Heart right ventricle (tissue), 16 donors: ENCODE data around the gene ZNF735. TPM values are rescaled to one million over a fixed set of nuclear protein-coding genes. Genes with fewer than 3 reads are reported as not detected.
"Not testable (repeated sequence)": the region's sequence is repeated elsewhere in the genome, so short reads cannot be mapped to it uniquely, and the experiment has no call there.

ENCODE experiments used
- ATAC-seq, 8 donors: fragments of 200-7000 bp; cut with Tn5 transposase; one replicate each; pipeline ENCODE4 v1.9.1; 2020; ENCODE audit warnings: mild to moderate bottlenecking in 8 of 8, moderate library complexity in 8 of 8, moderate number of reproducible peaks in 1 of 8
- DNase-seq, 2 donors: peaks; one replicate each; pipeline ENCODE4 v3.0.0-alpha.2; 2020
- H3K27ac ChIP-seq, 10 donors: fragments of 200-600 bp; sonication (generic) in 2 of 10; one replicate each; pipeline versions ENCODE4 v1.5.0 to v1.8.0; 2020 to 2022; ENCODE audit warnings: mild to moderate bottlenecking in 3 of 10
- H3K27me3 ChIP-seq, 7 donors: fragments of 200-600 bp; one replicate each; pipeline ENCODE4 v1.8.0; 2021 to 2022; ENCODE audit warnings: mild to moderate bottlenecking in 2 of 7
- H3K36me3 ChIP-seq, 9 donors: fragments of 200-600 bp; sonication (generic) in 1 of 9; one replicate each; pipeline versions ENCODE4 v1.5.0 to v1.8.0; 2020 to 2022; ENCODE audit warnings: mild to moderate bottlenecking in 2 of 9
- H3K4me1 ChIP-seq, 9 donors: fragments of 200-600 bp; sonication (generic) in 1 of 9; one replicate each; pipeline versions ENCODE4 v1.5.0 to v1.8.0; 2020 to 2022; ENCODE audit warnings: mild to moderate bottlenecking in 4 of 9
- H3K4me3 ChIP-seq, 10 donors: fragments of 200-600 bp; sonication (generic) in 2 of 10; one replicate each; pipeline versions ENCODE4 v1.5.0 to v1.8.0; 2020 to 2022; ENCODE audit warnings: mild to moderate bottlenecking in 7 of 10, moderate library complexity in 2 of 10
- H3K9me3 ChIP-seq, 11 donors: fragments of 200-600 bp in 10 of 11; sonication (generic) in 2 of 11; one replicate each; pipeline versions ENCODE4 v1.5.0 to v1.8.0; 2013 to 2022; ENCODE audit warnings: mild to moderate bottlenecking in 2 of 11, control low read depth in 1 of 11, moderate library complexity in 1 of 11
- CTCF ChIP-seq, 9 donors: fragments of 200-600 bp; sonication (generic) in 2 of 9; IDR thresholded peaks; one replicate each; pipeline versions ENCODE4 v1.5.0 to v1.8.0; 2021 to 2022; ENCODE audit warnings: antibody characterized with exemption in 9 of 9, mild to moderate bottlenecking in 5 of 9, moderate library complexity in 1 of 9
- WGBS, 2 donors: extraction: QIAGEN DNeasy Blood & Tissue Kit; methylation state at CpG; one replicate each; pipeline ENCODE4 v1.1.7; 2013; ENCODE audit warnings: inconsistent platforms in 1 of 2; 5-methylcytosine and 5-hydroxymethylcytosine counted together
- intact Hi-C, 10 donors: fragments of 100-400 bp; cut with DNase I; formaldehyde crosslinking; loops; one replicate each; pipeline versions ENCODE4 v1.11.1 to v1.14.2; 2022
- polyA plus RNA-seq, 2 donors: library from polyadenylated mRNA; stranded (reverse); fragments of 200-250 nt; gene quantifications; one replicate each; pipeline ENCODE4 v1.2.3, GENCODE V29; 2013
- total RNA-seq, 10 donors: library from RNA; stranded (reverse); fragmentation: NEBNext Ultra II Directional in 3 of 10; extraction: Animal tissue kit (Norgen Biotek cat#: 25700) in 3 of 10; gene quantifications; one replicate each; pipeline versions ENCODE4 v1.2.1 to v1.2.4, GENCODE V29; 2021 to 2023
- donor health status: Arrhythmogenic right ventricular cardiomyopathy.
- donor health status: ischemic (EF 13 %, LVEDD 7.1; RV severe dilation, severe dysfunction).
- donor health status: healthy with polysubstance abuse.
- donor health status: DM: no; HTN: yes; CAD: no.
- donor health status: DM: no; HTN: no; CAD: no.
- donor health status: ischemic (EF 25% LVEDD 6.9; RV normal size, moderate dysfunction).
- donor health status: ischemic (EF 25% LVEDD 5.7; RV mildly dilated, moderate dysfunction).
- donor health status: healthy.
- donor health status: DM: yes; HTN: yes; CAD: no.
- donor health status: Ischemic cardiomyopathy.
- donor health status: ischemic (EF 35%, LVEDD 5.7; RV mildly dilated, moderate dysfunction).
- donor health status: nonischemic (EF 11% LVEDD 7.7; RV severe dilation, severe dysfunction).
- donor health status: DM: yes; HTN: yes; CAD: no.
- donor health status: PGD.
- donor health status: ischemic (EF 29% LVEDD 5.4; RV normal size, mild dysfunction).
- donor health status: nonischemic (EF 23%, LVEDD 6.1; RV moderate dilation, normal function).

ZNF735 gene
- total and polyA plus RNA-seq, 12 donors, result not detected

- Histone ChIP-seq H3K4me3 (no peak overlapping the region), H3K27ac (no peak overlapping the region), H3K4me1 (peaks cover 0 to 6% (median 0%) of the 10 kb centered on the region in 9 donors), H3K36me3 (no peaks in the 10 kb centered on the region), H3K27me3 (peaks cover 20 to 41% (median 24%) of the 10 kb centered on the region in 7 donors), H3K9me3 (peaks cover 0 to 42% (median 8%) of the 10 kb centered on the region in 11 donors)
- 90% methylated on average over 12 of the region's 12 CpGs for WGBS, 2 donors
- no peak for TF ChIP-seq CTCF (IDR thresholded peaks at IDR 0.05)
- ATAC-seq (no peak), DNase-seq (no peak)
- intact Hi-C loops, result loop anchor here in 7 of 10 donors (5.0 to 10.0 kb wide), 4 partner anchors 50 to 438 kb away; no protein-coding TSS in a partner anchor
Measured at GRCh38 chr7:64184376-64184775, 22.6 kb upstream of the ZNF735 start.

- WGBS, 2 donors, result 51 to 63% methylated on average over 3 of the region's 3 CpGs
- Histone ChIP-seq H3K36me3 (no peaks in the 10 kb centered on the region), H3K9me3 (peaks cover 0 to 52% (median 8%) of the 10 kb centered on the region in 11 donors), H3K27ac (no peak overlapping the region), H3K4me3 (no peak overlapping the region), H3K27me3 (peaks cover 7 to 15% (median 11%) of the 10 kb centered on the region in 7 donors), H3K4me1 (peaks cover 0 to 6% (median 0%) of the 10 kb centered on the region in 9 donors)
- TF ChIP-seq CTCF (IDR thresholded peaks at IDR 0.05), result no peak
- no peak for DNase-seq
- ATAC-seq, result no peak
- intact Hi-C loops, result loop anchor here in 2 of 10 donors (5.0 to 10.0 kb wide), 3 partner anchors 47 to 430 kb away; no protein-coding TSS in a partner anchor
Measured at GRCh38 chr7:64187408-64187807, 19.6 kb upstream of the ZNF735 start.

GRCh38 chr7:64192148-64192704 lies 14.8 kb upstream of the ZNF735 start:
- peaks cover 0 to 8% (median 0%) of the 10 kb centered on the region in 7 donors for H3K27me3 ChIP-seq

GRCh38 chr7:64192775-64193174 lies 14.2 kb upstream of the ZNF735 start:
- no peak overlapping the region for H3K4me3 ChIP-seq
- H3K27me3 ChIP-seq, result peaks cover 0 to 8% (median 0%) of the 10 kb centered on the region in 7 donors
- ATAC-seq (no peak), DNase-seq (no peak)
- intact Hi-C loops, result no loop called here
- WGBS, 2 donors, result 71 to 74% methylated on average over 8 of the region's 8 CpGs
- TF ChIP-seq CTCF (IDR thresholded peaks at IDR 0.05), result no peak
- no peaks in the 10 kb centered on the region for H3K4me1 ChIP-seq
- no peaks in the 10 kb centered on the region for H3K36me3 ChIP-seq
- peaks cover 0 to 71% (median 0%) of the 10 kb centered on the region in 11 donors for H3K9me3 ChIP-seq
- no peak overlapping the region for H3K27ac ChIP-seq

More at GRCh38 chr7:64192148-64192704, 14.8 kb upstream of the ZNF735 start:
- no peak for TF ChIP-seq CTCF (IDR thresholded peaks at IDR 0.05)
- peaks cover 0 to 69% (median 4%) of the 10 kb centered on the region in 11 donors for H3K9me3 ChIP-seq
- DNase-seq, result no peak
- intact Hi-C loops, result no loop called here
- 91 to 92% methylated on average over 24 of the region's 24 CpGs for WGBS, 2 donors
- no peaks in the 10 kb centered on the region for H3K4me1 ChIP-seq
- H3K27ac ChIP-seq, result no peak overlapping the region
- no peaks in the 10 kb centered on the region for H3K36me3 ChIP-seq
- H3K4me3 ChIP-seq, result no peak overlapping the region
- no peak for ATAC-seq

GRCh38 chr7:64219710-64220298 lies 12.8 kb downstream of the ZNF735 start:
- intact Hi-C loops, result not testable (repeated sequence)

More at GRCh38 chr7:64219710-64220298, 12.8 kb downstream of the ZNF735 start:
- H3K27ac ChIP-seq, H3K4me3 ChIP-seq, DNase-seq, ATAC-seq, H3K36me3 ChIP-seq, H3K27me3 ChIP-seq, H3K4me1 ChIP-seq: not testable (repeated sequence)
- WGBS, 2 donors, result 70 to 72% methylated on average over 5 of the region's 5 CpGs
- peaks cover 0 to 100% (median 56%) of the 10 kb centered on the region in 11 donors for H3K9me3 ChIP-seq
